HepG2 (cell line): ENCODE data around the gene NLRC3. TPM values are rescaled to one million over a fixed set of nuclear protein-coding genes. Genes with fewer than 3 reads are reported as not detected.

Experiments
- CEBPB ChIP-seq: IDR thresholded peaks from 2 replicates; pipeline ENCODE4 v1.6.1; 2011; ENCODE audit warnings: low read depth, low read length, improper control_type of control experiment, borderline replicate concordance
- FOXP1 ChIP-seq, 2 experiments: fragments of 450-650 bp in 1 of 2; IDR thresholded peaks; 2 replicates each; pipeline ENCODE4 v1.6.1; 2017 to 2018; ENCODE audit warnings: antibody characterized with exemption in 1 of 2
- ISX ChIP-seq: sonication (generic); formaldehyde crosslinking; conservative IDR thresholded peaks from 2 replicates; pipeline ENCODE4 v1.5.0; 2020; ENCODE audit warnings: missing genetic modification reagents
- MEF2D ChIP-seq: sonication (generic); formaldehyde crosslinking; IDR thresholded peaks from 2 replicates; pipeline ENCODE4 v1.5.1; 2020; ENCODE audit warnings: mild to moderate bottlenecking, missing genetic modification reagents
- NFKB2 ChIP-seq: sonication (generic); formaldehyde crosslinking; IDR thresholded peaks from 2 replicates; pipeline ENCODE4 v1.4.0; 2020; ENCODE audit warnings: missing genetic modification reagents, borderline replicate concordance
- NFRKB ChIP-seq: fragments of 450-650 bp; IDR thresholded peaks from 2 replicates; pipeline ENCODE4 v1.6.1; 2017
- RAD21 ChIP-seq: fragments of 450-650 bp; formaldehyde crosslinking; IDR thresholded peaks from 2 replicates; pipeline ENCODE4 v1.5.0; 2020; ENCODE audit warnings: mild to moderate bottlenecking
- SP5 ChIP-seq: IDR thresholded peaks from 2 replicates; pipeline ENCODE4 v1.6.1; 2016; ENCODE audit warnings: low read depth, borderline replicate concordance
- TP53 ChIP-seq: sonication (generic); formaldehyde crosslinking; conservative IDR thresholded peaks from 2 replicates; pipeline ENCODE4 v1.4.0; 2020; ENCODE audit warnings: missing genetic modification reagents
- ZNF124 ChIP-seq: sonication (generic); formaldehyde crosslinking; IDR thresholded peaks from 2 replicates; pipeline ENCODE4 v1.4.0; 2020; ENCODE audit warnings: missing genetic modification reagents
- ZNF350 ChIP-seq: sonication (generic); formaldehyde crosslinking; IDR thresholded peaks from 2 replicates; pipeline ENCODE4 v1.4.0; 2020; ENCODE audit warnings: mild to moderate bottlenecking, low read depth, missing genetic modification reagents, borderline replicate concordance
- ZNF691 ChIP-seq: sonication (generic); formaldehyde crosslinking; IDR thresholded peaks from 2 replicates; pipeline ENCODE4 v1.4.0; 2020; ENCODE audit warnings: missing genetic modification reagents, low read depth, mild to moderate bottlenecking, borderline replicate concordance
- ZSCAN20 ChIP-seq: sonication (generic); formaldehyde crosslinking; IDR thresholded peaks from 2 replicates; pipeline ENCODE4 v1.4.0; 2020; ENCODE audit warnings: missing genetic modification reagents, mild to moderate bottlenecking, borderline replicate concordance
- polyA plus RNA-seq, 8 experiments: library from polyadenylated mRNA; depleted of rRNA in 3 of 8; stranded (reverse) in 7 of 8; unstranded in 1 of 8; fragments of >200 nt; fragmentation: Illumina TruSeq in 4 of 8; extraction: Trizol in 4 of 8; gene quantifications; 2 replicates each; pipeline versions ENCODE4 v1.2.1 to v1.2.3, GENCODE V29; 2011 to 2016; ENCODE audit warnings: low read depth in 4 of 8, missing spikeins in 1 of 8, mixed read lengths in 1 of 8; ENCODE audit not compliant: insufficient read depth in 1 of 8
- total RNA-seq, 5 experiments: library from RNA; depleted of rRNA; stranded (reverse); fragments of >200 nt; fragmentation: Illumina TruSeq; extraction: Trizol; gene quantifications; 2 replicates each; pipeline ENCODE4 v1.2.3, GENCODE V29; 2016; ENCODE audit warnings: low read depth in 1 of 5
- TF ChIP-seq, protein P1 (sequence below): sonication (generic); formaldehyde crosslinking; IDR thresholded peaks from 2 replicates; pipeline ENCODE4 v1.5.0; 2020; ENCODE audit warnings: mild to moderate bottlenecking, missing genetic modification reagents, moderate library complexity
- TF ChIP-seq, protein P2 (sequence below): sonication (generic); formaldehyde crosslinking; IDR thresholded peaks from 2 replicates; pipeline ENCODE4 v1.5.1; 2020; ENCODE audit warnings: mild to moderate bottlenecking, missing genetic modification reagents, moderate library complexity
- TF ChIP-seq, protein P3 (sequence below): sonication (generic); formaldehyde crosslinking; IDR thresholded peaks from 2 replicates; pipeline ENCODE4 v1.5.0; 2020; ENCODE audit warnings: mild to moderate bottlenecking, missing genetic modification reagents, borderline replicate concordance
- TF ChIP-seq, protein P4 (sequence below): sonication (generic); formaldehyde crosslinking; IDR thresholded peaks from 2 replicates; pipeline ENCODE4 v1.4.0; 2020; ENCODE audit warnings: missing genetic modification reagents

NLRC3 gene
- total and polyA plus RNA-seq, 2 of the 13 experiments (the other 11 are each of a cell fraction or from before 2014, with no cell fraction given), result not detected

DNA sequence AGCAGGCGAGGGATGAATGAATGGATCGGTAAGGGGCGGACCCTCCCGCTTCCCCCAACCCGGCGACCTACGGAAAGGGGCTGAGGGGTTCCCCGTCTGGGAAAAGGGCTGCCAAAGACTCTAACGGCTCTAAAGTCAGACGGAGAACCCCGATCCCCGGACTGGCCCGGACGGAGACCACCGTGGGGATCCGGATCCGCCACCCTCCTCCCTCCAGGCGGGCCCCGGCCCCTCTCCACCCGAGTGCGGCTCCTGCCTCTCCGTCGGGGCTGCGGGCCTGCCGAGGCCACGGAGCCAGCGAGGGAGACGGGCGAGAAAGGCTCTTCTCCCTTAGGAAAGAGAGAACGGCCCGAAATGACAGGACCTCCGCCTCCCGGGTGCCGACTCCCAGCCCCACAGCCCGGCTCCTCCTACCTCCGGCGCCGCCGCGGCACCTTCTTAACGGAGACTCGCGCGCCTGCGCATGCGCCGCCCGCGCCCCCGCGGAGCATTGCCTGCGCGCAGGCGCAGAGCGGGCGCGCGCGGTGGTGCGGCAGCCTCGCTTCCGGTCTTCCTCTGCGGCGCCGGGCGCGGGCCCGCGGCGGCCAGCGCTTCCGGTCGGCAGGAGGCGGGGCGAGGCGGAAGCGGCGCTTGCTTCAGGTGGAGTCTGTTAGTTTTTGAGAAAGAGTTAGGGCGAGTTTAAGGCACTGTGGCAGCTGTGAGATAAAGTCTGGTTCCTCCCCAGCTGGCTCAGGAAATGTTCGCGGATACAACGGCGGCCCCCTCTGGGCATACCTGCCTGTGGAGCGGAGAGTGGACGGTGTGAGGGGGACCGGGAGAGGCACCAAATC is 34.2 kb upstream of the NLRC3 start, which contains the start of gene SLX4 (continued):
- TF ChIP-seq, protein P1, sequence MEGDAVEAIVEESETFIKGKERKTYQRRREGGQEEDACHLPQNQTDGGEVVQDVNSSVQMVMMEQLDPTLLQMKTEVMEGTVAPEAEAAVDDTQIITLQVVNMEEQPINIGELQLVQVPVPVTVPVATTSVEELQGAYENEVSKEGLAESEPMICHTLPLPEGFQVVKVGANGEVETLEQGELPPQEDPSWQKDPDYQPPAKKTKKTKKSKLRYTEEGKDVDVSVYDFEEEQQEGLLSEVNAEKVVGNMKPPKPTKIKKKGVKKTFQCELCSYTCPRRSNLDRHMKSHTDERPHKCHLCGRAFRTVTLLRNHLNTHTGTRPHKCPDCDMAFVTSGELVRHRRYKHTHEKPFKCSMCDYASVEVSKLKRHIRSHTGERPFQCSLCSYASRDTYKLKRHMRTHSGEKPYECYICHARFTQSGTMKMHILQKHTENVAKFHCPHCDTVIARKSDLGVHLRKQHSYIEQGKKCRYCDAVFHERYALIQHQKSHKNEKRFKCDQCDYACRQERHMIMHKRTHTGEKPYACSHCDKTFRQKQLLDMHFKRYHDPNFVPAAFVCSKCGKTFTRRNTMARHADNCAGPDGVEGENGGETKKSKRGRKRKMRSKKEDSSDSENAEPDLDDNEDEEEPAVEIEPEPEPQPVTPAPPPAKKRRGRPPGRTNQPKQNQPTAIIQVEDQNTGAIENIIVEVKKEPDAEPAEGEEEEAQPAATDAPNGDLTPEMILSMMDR (CRISPR knock-in tag), result no peak
- TF ChIP-seq FOXP1 (IDR thresholded peaks at IDR 0.05) (no peak), FOXP1 (CRISPR knock-in tag; IDR thresholded peaks at IDR 0.05) (no peak), MEF2D (CRISPR knock-in tag) (0 out of 2 replicates have a peak, but pooled peaks have one; percentile 40), ISX (CRISPR knock-in tag) (no peak), CEBPB (no peak), RAD21 (CRISPR knock-in tag) (0 out of 2 replicates have a peak, but pooled peaks have one; percentile 11), ZNF691 (CRISPR knock-in tag) (no peak), ZNF350 (CRISPR knock-in tag) (peak; percentile 67; the same call in 1 of the 2 replicates), ZNF124 (CRISPR knock-in tag) (0 out of 2 replicates have a peak, but pooled peaks have one; percentile 3), ZSCAN20 (no peak; the same call in 1 of the 2 replicates), NFRKB (no peak), SP5 (CRISPR knock-in tag) (peak; percentile 44), TP53 (CRISPR knock-in tag) (no peak), NFKB2 (CRISPR knock-in tag) (peak; percentile 77; the same call in 1 of the 2 replicates)
- TF ChIP-seq, protein P2, sequence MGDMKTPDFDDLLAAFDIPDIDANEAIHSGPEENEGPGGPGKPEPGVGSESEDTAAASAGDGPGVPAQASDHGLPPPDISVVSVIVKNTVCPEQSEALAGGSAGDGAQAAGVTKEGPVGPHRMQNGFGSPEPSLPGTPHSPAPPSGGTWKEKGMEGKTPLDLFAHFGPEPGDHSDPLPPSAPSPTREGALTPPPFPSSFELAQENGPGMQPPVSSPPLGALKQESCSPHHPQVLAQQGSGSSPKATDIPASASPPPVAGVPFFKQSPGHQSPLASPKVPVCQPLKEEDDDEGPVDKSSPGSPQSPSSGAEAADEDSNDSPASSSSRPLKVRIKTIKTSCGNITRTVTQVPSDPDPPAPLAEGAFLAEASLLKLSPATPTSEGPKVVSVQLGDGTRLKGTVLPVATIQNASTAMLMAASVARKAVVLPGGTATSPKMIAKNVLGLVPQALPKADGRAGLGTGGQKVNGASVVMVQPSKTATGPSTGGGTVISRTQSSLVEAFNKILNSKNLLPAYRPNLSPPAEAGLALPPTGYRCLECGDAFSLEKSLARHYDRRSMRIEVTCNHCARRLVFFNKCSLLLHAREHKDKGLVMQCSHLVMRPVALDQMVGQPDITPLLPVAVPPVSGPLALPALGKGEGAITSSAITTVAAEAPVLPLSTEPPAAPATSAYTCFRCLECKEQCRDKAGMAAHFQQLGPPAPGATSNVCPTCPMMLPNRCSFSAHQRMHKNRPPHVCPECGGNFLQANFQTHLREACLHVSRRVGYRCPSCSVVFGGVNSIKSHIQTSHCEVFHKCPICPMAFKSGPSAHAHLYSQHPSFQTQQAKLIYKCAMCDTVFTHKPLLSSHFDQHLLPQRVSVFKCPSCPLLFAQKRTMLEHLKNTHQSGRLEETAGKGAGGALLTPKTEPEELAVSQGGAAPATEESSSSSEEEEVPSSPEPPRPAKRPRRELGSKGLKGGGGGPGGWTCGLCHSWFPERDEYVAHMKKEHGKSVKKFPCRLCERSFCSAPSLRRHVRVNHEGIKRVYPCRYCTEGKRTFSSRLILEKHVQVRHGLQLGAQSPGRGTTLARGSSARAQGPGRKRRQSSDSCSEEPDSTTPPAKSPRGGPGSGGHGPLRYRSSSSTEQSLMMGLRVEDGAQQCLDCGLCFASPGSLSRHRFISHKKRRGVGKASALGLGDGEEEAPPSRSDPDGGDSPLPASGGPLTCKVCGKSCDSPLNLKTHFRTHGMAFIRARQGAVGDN (CRISPR knock-in tag), result peak; percentile 66
- TF ChIP-seq, protein P3, sequence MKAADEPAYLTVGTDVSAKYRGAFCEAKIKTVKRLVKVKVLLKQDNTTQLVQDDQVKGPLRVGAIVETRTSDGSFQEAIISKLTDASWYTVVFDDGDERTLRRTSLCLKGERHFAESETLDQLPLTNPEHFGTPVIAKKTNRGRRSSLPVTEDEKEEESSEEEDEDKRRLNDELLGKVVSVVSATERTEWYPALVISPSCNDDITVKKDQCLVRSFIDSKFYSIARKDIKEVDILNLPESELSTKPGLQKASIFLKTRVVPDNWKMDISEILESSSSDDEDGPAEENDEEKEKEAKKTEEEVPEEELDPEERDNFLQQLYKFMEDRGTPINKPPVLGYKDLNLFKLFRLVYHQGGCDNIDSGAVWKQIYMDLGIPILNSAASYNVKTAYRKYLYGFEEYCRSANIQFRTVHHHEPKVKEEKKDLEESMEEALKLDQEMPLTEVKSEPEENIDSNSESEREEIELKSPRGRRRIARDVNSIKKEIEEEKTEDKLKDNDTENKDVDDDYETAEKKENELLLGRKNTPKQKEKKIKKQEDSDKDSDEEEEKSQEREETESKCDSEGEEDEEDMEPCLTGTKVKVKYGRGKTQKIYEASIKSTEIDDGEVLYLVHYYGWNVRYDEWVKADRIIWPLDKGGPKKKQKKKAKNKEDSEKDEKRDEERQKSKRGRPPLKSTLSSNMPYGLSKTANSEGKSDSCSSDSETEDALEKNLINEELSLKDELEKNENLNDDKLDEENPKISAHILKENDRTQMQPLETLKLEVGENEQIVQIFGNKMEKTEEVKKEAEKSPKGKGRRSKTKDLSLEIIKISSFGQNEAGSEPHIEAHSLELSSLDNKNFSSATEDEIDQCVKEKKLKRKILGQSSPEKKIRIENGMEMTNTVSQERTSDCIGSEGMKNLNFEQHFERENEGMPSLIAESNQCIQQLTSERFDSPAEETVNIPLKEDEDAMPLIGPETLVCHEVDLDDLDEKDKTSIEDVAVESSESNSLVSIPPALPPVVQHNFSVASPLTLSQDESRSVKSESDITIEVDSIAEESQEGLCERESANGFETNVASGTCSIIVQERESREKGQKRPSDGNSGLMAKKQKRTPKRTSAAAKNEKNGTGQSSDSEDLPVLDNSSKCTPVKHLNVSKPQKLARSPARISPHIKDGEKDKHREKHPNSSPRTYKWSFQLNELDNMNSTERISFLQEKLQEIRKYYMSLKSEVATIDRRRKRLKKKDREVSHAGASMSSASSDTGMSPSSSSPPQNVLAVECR, result peak; percentile 83
- TF ChIP-seq, protein P4, sequence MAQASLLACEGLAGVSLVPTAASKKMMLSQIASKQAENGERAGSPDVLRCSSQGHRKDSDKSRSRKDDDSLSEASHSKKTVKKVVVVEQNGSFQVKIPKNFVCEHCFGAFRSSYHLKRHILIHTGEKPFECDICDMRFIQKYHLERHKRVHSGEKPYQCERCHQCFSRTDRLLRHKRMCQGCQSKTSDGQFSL (CRISPR knock-in tag), result no peak
